Trophoblast cell (in vitro differentiated cells and primary cell): ENCODE measurements around the gene COIL.

ENCODE experiments used
- DNase-seq, 2 donors: peaks; one replicate each; pipeline ENCODE4 v3.0.0-alpha.2; 2016
- H2AFZ ChIP-seq: 2 replicates; pipeline ENCODE4 v1.6.1; 2013; ENCODE audit warnings: low read length, moderate library complexity, mild to moderate bottlenecking; ENCODE audit not compliant: insufficient read depth, poor library complexity
- H2AK5ac ChIP-seq: 2 replicates; pipeline ENCODE4 v1.6.1; 2013; ENCODE audit warnings: mild to moderate bottlenecking, low read length
- H2BK120ac ChIP-seq: 2 replicates; pipeline ENCODE4 v1.6.1; 2013; ENCODE audit warnings: low read length, mild to moderate bottlenecking, moderate library complexity; ENCODE audit not compliant: insufficient read depth, poor library complexity
- H2BK12ac ChIP-seq: 2 replicates; pipeline ENCODE4 v1.6.1; 2013; ENCODE audit warnings: mild to moderate bottlenecking, low read length, moderate library complexity
- H2BK5ac ChIP-seq: 2 replicates; pipeline ENCODE4 v1.6.1; 2013; ENCODE audit warnings: low read length, low read depth, moderate library complexity, mild to moderate bottlenecking; ENCODE audit not compliant: poor library complexity
- H3K14ac ChIP-seq: 2 replicates; pipeline ENCODE4 v1.6.1; 2013; ENCODE audit warnings: mild to moderate bottlenecking, low read length
- H3K18ac ChIP-seq: 2 replicates; pipeline ENCODE4 v1.6.1; 2013; ENCODE audit warnings: mild to moderate bottlenecking, low read length
- H3K23ac ChIP-seq: 2 replicates; pipeline ENCODE4 v1.6.1; 2013; ENCODE audit warnings: low read length
- H3K27ac ChIP-seq: 2 replicates; pipeline ENCODE4 v1.5.1; 2013; ENCODE audit warnings: low read depth, mild to moderate bottlenecking, inconsistent platforms, low read length, moderate library complexity
- H3K27me3 ChIP-seq: 2 replicates; pipeline ENCODE4 v1.6.1; 2013; ENCODE audit warnings: inconsistent platforms, mild to moderate bottlenecking, low read length, moderate library complexity; ENCODE audit not compliant: insufficient read depth
- H3K36me3 ChIP-seq, 2 experiments: 1 replicate in 1 of 2; 2 replicates in 1 of 2; pipeline ENCODE4 v1.6.1; 2013; ENCODE audit warnings: low read length in 2 of 2, mild to moderate bottlenecking in 2 of 2, moderate library complexity in 1 of 2; ENCODE audit not compliant: insufficient read depth in 2 of 2, control insufficient read depth in 1 of 2
- H3K4ac ChIP-seq: 2 replicates; pipeline ENCODE4 v1.6.1; 2013; ENCODE audit warnings: low read depth, mild to moderate bottlenecking, low read length, moderate library complexity
- H3K4me1 ChIP-seq, 2 experiments: 1 replicate in 1 of 2; 2 replicates in 1 of 2; pipeline ENCODE4 v1.6.1; 2013; ENCODE audit warnings: low read length in 2 of 2, mild to moderate bottlenecking in 2 of 2, moderate library complexity in 1 of 2; ENCODE audit not compliant: insufficient read depth in 2 of 2, control insufficient read depth in 1 of 2
- H3K4me2 ChIP-seq: 2 replicates; pipeline ENCODE4 v1.6.1; 2013; ENCODE audit warnings: inconsistent platforms, mild to moderate bottlenecking, low read length, moderate library complexity
- H3K4me3 ChIP-seq: 2 replicates; pipeline ENCODE4 v1.5.1; 2013; ENCODE audit warnings: mild to moderate bottlenecking, low read depth, low read length, inconsistent platforms
- H3K79me1 ChIP-seq: one replicate; pipeline ENCODE4 v1.6.1; 2013; ENCODE audit warnings: low read length
- H3K79me2 ChIP-seq: 2 replicates; pipeline ENCODE4 v1.6.1; 2013; ENCODE audit warnings: low read length, mild to moderate bottlenecking; ENCODE audit not compliant: control insufficient read depth, insufficient read depth, poor library complexity
- H3K9ac ChIP-seq: 2 replicates; pipeline ENCODE4 v1.6.1; 2013; ENCODE audit warnings: mild to moderate bottlenecking, low read length
- H3K9me3 ChIP-seq: 2 replicates; pipeline ENCODE4 v1.6.1; 2013; ENCODE audit warnings: low read depth, mild to moderate bottlenecking, control low read depth, inconsistent platforms, low read length; ENCODE audit not compliant: insufficient read depth
- H4K12ac ChIP-seq: 2 replicates; pipeline ENCODE4 v1.6.1; 2013; ENCODE audit warnings: low read depth, mild to moderate bottlenecking, low read length, moderate library complexity
- H4K8ac ChIP-seq: 2 replicates; pipeline ENCODE4 v1.6.1; 2013; ENCODE audit warnings: low read depth, mild to moderate bottlenecking, low read length, moderate library complexity
- H4K91ac ChIP-seq: one replicate; pipeline ENCODE4 v1.6.1; 2013; ENCODE audit warnings: low read depth, mild to moderate bottlenecking, low read length, moderate library complexity
- WGBS: extraction: QIAGEN DNeasy Blood & Tissue Kit; methylation state at CpG from one replicate; pipeline ENCODE4 v1.1.7; 2013; ENCODE audit warnings: missing lambda C conversion rate; ENCODE audit not compliant: insufficient read length, insufficient coverage; ENCODE audit errors: extremely low coverage; 5-methylcytosine and 5-hydroxymethylcytosine counted together

COIL gene

DNA sequence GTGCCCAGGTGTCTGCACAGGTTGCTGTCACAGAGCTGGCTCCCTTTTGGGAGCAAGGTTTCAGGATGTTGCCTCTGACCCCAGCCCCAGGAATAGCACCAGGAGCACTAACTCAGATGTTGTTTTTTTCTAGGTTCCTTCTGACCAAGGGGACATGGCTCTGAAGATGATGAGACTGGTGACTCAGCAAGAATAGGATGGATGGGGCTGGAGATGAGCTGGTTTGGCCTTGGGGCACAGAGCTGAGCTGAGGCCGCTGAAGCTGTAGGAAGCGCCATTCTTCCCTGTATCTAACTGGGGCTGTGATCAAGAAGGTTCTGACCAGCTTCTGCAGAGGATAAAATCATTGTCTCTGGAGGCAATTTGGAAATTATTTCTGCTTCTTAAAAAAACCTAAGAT lies 45.2 kb upstream of the COIL start:
- H3K27me3 ChIP-seq, result no peaks in the 10 kb centered on the region
- H2AK5ac ChIP-seq, result no peak overlapping the region
- no peak overlapping the region for H3K18ac ChIP-seq
- H3K9me3 ChIP-seq, result no peaks in the 10 kb centered on the region
- H3K4me3 ChIP-seq, result no peak overlapping the region
- no peak overlapping the region for H2BK120ac ChIP-seq
- no peaks in the 10 kb centered on the region for H3K79me1 ChIP-seq
- no peak overlapping the region for H3K9ac ChIP-seq
- peaks cover 0 to 3% of the 10 kb centered on the region in 2 experiments for H3K36me3 ChIP-seq
- no peak overlapping the region for H3K27ac ChIP-seq
- H2BK12ac ChIP-seq, result no peak overlapping the region
- H3K4me1 ChIP-seq, result peaks cover 0 to 3% of the 10 kb centered on the region in 2 experiments
- no peak overlapping the region for H3K14ac ChIP-seq
- H3K23ac ChIP-seq, result no peak overlapping the region
- WGBS, result no CpG with 5 or more reads among the region's 2 CpGs
- H4K91ac ChIP-seq, result no peak overlapping the region
- no peak overlapping the region for H2AFZ ChIP-seq
- no peak overlapping the region for H3K4ac ChIP-seq
- DNase-seq, result no peak
- H2BK5ac ChIP-seq, result no peak overlapping the region
- H4K12ac ChIP-seq, result no peak overlapping the region
- no peaks in the 10 kb centered on the region for H3K79me2 ChIP-seq
- H3K4me2 ChIP-seq, result no peak overlapping the region
- no peak overlapping the region for H4K8ac ChIP-seq

DNA sequence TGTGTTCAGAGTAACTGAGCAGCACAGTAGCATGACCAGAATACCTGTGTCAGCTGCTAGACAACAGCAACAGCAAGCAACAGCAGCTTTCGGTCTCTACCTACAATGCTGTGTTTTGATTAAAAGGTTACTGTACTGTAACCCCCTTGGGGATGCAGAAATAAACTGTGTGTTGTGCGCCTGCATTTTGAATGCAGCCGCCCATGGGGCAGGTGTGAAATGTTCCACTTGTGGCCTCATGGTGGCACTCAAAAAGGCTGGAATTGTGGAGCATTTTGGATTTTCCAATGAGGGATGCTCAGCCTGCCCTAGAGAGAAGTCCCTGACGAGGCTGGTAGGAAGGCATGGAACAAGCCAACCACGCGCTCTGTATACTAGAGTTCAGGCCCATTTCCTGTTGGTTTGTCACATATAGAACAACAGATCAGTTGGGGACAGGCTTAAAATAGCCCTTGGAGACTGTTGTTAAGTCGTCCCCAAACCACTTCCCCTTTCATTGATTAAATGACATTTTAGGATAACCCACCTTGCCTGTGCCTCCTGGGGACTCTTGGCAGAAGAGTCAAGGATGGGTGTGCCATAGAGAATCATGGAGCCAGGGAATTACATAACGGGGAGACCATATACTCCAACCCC lies 44.2 kb upstream of the COIL start:
- Histone ChIP-seq H3K4me3 (no peak overlapping the region), H2AK5ac (no peak overlapping the region), H2BK5ac (no peak overlapping the region), H3K9me3 (no peaks in the 10 kb centered on the region), H4K8ac (no peak overlapping the region), H2BK12ac (no peak overlapping the region), H4K12ac (no peak overlapping the region), H3K23ac (no peak overlapping the region), H3K4me2 (no peak overlapping the region), H3K36me3 (peaks cover 4 to 8% of the 10 kb centered on the region in 2 experiments), H3K27me3 (no peaks in the 10 kb centered on the region), H3K4me1 (peaks cover 0 to 3% of the 10 kb centered on the region in 2 experiments), H3K79me1 (no peaks in the 10 kb centered on the region), H3K9ac (no peak overlapping the region), H4K91ac (no peak overlapping the region), H3K4ac (no peak overlapping the region), H3K18ac (no peak overlapping the region), H2AFZ (no peak overlapping the region), H3K27ac (no peak overlapping the region), H3K14ac (no peak overlapping the region), H2BK120ac (no peak overlapping the region), H3K79me2 (no peaks in the 10 kb centered on the region)
- DNase-seq, result peak in 1 of 2 donors; percentile 11
- WGBS, result no CpG with 5 or more reads among the region's 8 CpGs

DNA sequence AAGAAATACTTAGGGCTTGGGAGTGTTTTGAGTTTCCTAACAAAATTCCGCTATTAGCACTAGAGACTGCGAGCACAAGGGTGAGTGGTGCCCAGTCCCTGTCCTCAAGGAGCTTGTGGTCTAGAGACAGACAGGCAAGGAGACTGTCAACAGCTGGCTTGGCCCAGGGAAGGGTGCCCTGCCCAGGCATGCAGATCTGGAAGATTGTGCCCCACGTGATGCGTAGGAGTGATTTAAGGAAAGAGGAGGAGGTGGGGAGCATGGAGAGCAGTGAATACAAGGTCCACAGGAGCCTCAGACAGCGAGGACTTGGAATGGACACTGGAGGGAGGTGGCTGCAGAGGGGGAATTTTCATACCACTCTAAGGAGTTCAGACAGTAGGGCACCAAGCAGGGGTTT lies 42.1 kb upstream of the COIL start:
- Histone ChIP-seq H3K79me1 (no peaks in the 10 kb centered on the region), H3K9me3 (no peaks in the 10 kb centered on the region), H4K91ac (no peak overlapping the region), H3K27me3 (no peaks in the 10 kb centered on the region), H3K23ac (no peak overlapping the region), H4K8ac (no peak overlapping the region), H3K18ac (no peak overlapping the region), H2AFZ (no peak overlapping the region), H3K4ac (no peak overlapping the region), H3K36me3 (peaks cover 4 to 8% of the 10 kb centered on the region in 2 experiments), H2BK120ac (no peak overlapping the region), H3K4me1 (peaks cover 0 to 3% of the 10 kb centered on the region in 2 experiments), H4K12ac (no peak overlapping the region), H3K4me2 (no peak overlapping the region), H2BK5ac (no peak overlapping the region), H3K9ac (no peak overlapping the region), H3K4me3 (no peak overlapping the region), H3K79me2 (no peaks in the 10 kb centered on the region), H3K27ac (no peak overlapping the region), H2AK5ac (no peak overlapping the region), H3K14ac (no peak overlapping the region), H2BK12ac (no peak overlapping the region)
- WGBS, result no CpG with 5 or more reads among the region's 5 CpGs
- no peak for DNase-seq

DNA sequence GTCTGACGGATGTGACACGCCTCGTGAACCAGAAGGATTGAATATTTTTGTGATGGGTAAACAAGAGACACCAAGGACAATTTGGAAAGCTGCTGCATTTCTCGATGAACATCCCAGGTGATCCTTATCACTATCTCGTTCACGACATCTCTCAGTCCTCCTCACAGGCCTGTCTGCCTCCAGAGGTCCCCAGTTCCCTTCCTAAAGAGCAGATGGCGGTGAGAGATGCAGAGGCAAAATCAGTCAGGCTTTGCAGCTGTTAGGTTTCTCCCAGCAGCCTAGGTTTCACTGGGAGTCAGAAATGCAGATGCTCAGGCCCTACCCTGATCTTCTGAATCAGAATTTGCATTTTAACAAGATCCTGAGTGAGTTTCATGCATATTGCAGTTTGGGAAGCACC lies 40.7 kb upstream of the COIL start:
- Histone ChIP-seq H3K9ac (no peak overlapping the region), H2AK5ac (no peak overlapping the region), H4K12ac (no peak overlapping the region), H3K79me1 (no peaks in the 10 kb centered on the region), H4K91ac (no peak overlapping the region), H2AFZ (no peak overlapping the region), H2BK5ac (no peak overlapping the region), H4K8ac (no peak overlapping the region), H3K9me3 (no peaks in the 10 kb centered on the region), H2BK120ac (no peak overlapping the region), H2BK12ac (no peak overlapping the region), H3K27ac (no peak overlapping the region), H3K27me3 (no peaks in the 10 kb centered on the region), H3K36me3 (peaks cover 4 to 8% of the 10 kb centered on the region in 2 experiments), H3K4me2 (no peak overlapping the region), H3K4me3 (no peak overlapping the region), H3K14ac (no peak overlapping the region), H3K4me1 (peaks cover 0 to 3% of the 10 kb centered on the region in 2 experiments), H3K18ac (no peak overlapping the region), H3K79me2 (no peaks in the 10 kb centered on the region), H3K4ac (no peak overlapping the region), H3K23ac (no peak overlapping the region)
- DNase-seq, result no peak
- no CpG with 5 or more reads among the region's 7 CpGs for WGBS
